ENCODE measurements around the gene CXCL11.

DNA sequence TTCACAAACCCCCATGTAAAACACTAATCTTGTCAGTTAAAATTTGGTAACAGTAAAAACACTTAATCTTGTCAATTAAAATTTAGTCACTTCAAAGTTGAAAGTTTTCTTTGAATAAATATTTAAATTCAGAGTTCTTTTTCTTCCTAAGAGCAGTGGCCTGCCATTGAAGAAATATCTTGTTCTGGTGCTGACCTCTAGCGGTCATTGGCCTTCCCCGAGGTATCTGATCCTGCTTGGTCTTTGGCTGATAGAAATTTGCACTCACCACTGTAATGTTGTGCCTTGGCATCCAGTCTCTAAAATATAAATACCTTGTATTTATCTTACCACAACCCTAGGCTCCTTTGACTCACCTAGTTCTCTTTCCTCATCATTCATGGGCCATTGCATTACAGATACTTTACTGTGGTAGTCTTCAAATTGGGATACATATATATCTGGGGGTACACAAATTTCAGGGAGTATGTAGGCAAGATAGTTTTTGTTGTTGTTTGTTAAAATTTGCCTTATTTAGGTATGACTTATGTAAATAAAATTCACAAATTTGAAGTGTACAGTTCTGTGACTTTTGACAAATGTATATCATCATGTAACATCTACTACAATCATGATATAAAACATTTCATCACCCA is 31.9 kb upstream of the CXCL11 start:
- TF ChIP-seq, protein P1, sequence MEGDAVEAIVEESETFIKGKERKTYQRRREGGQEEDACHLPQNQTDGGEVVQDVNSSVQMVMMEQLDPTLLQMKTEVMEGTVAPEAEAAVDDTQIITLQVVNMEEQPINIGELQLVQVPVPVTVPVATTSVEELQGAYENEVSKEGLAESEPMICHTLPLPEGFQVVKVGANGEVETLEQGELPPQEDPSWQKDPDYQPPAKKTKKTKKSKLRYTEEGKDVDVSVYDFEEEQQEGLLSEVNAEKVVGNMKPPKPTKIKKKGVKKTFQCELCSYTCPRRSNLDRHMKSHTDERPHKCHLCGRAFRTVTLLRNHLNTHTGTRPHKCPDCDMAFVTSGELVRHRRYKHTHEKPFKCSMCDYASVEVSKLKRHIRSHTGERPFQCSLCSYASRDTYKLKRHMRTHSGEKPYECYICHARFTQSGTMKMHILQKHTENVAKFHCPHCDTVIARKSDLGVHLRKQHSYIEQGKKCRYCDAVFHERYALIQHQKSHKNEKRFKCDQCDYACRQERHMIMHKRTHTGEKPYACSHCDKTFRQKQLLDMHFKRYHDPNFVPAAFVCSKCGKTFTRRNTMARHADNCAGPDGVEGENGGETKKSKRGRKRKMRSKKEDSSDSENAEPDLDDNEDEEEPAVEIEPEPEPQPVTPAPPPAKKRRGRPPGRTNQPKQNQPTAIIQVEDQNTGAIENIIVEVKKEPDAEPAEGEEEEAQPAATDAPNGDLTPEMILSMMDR (IDR thresholded peaks at IDR 0.05; ENCODE audit: low read length): peak; percentile 84
- TF ChIP-seq EZH2 (IDR thresholded peaks at IDR 0.05; ENCODE audit: borderline replicate concordance, low read length): no peak

All from OCI-LY1 (cell line).